Esophagus squamous epithelium (tissue), 5 donors: Measurements from ENCODE around the gene PGLYRP1. TPM values are rescaled to one million over a fixed set of nuclear protein-coding genes. Genes with fewer than 3 reads are reported as not detected.

ENCODE experiments used
- DNase-seq: peaks from one replicate; lab custom pipeline; 2025; lab: John Stamatoyannopoulos, UW
- H3K27ac ChIP-seq, 4 donors: fragments of 200-600 bp; sonication (generic); one replicate each; pipeline ENCODE4 v1.5.1; 2016 to 2019; ENCODE audit warnings: mild to moderate bottlenecking in 1 of 4
- H3K27me3 ChIP-seq, 4 donors: fragments of 200-600 bp; sonication (generic); 1 replicate in 3 of 4; 2 replicates in 1 of 4; pipeline versions ENCODE4 v1.5.1 to v1.6.0; 2017 to 2021; ENCODE audit warnings: antibody characterized with exemption in 1 of 4
- H3K36me3 ChIP-seq, 3 donors: fragments of 200-600 bp; sonication (generic); one replicate each; pipeline ENCODE4 v1.5.1; 2016 to 2019
- H3K4me1 ChIP-seq, 3 donors: fragments of 200-600 bp; sonication (generic); one replicate each; pipeline ENCODE4 v1.5.1; 2017 to 2019
- H3K4me3 ChIP-seq, 4 donors: fragments of 200-600 bp; sonication (generic); 1 replicate in 3 of 4; 2 replicates in 1 of 4; pipeline ENCODE4 v1.5.1; 2016 to 2019; ENCODE audit warnings: mild to moderate bottlenecking in 2 of 4, moderate library complexity in 1 of 4
- H3K9me3 ChIP-seq, 3 donors: fragments of 200-600 bp; sonication (generic); one replicate each; pipeline ENCODE4 v1.5.1; 2016 to 2019
- POLR2A ChIP-seq, 4 donors: fragments of 450-650 bp; IDR thresholded peaks; one replicate each; pipeline ENCODE4 v1.6.1; 2017; ENCODE audit warnings: antibody characterized with exemption in 4 of 4, mild to moderate bottlenecking in 4 of 4, moderate library complexity in 3 of 4
- WGBS, 2 donors: methylation state at CpG; one replicate each; pipeline ENCODE4 v1.1.5; 2018; 5-methylcytosine and 5-hydroxymethylcytosine counted together
- intact Hi-C: fragments of 100-400 bp; cut with DNase I; formaldehyde crosslinking; loops from one replicate; pipeline ENCODE4 v1.15.0; 2022
- total RNA-seq, 4 donors: library from RNA; depleted of rRNA; stranded (reverse); fragments of >200 nt; gene quantifications; one replicate each; pipeline ENCODE4 v1.1.0, GENCODE V29; 2016
- TF ChIP-seq, protein P1 (sequence below), 6 experiments: fragments of 450-650 bp in 4 of 6; fragments of 200-600 bp in 2 of 6; sonication (generic) in 2 of 6; IDR thresholded peaks; one replicate each; pipeline ENCODE4 v1.5.1; 2016 to 2019; ENCODE audit warnings: antibody characterized with exemption in 6 of 6, mild to moderate bottlenecking in 4 of 6, moderate library complexity in 4 of 6
- donor health status: DM: yes; HTN: yes; CAD: no.

The PGLYRP1 gene
- total RNA-seq, 4 donors from 2014 or later = not detected

DNA sequence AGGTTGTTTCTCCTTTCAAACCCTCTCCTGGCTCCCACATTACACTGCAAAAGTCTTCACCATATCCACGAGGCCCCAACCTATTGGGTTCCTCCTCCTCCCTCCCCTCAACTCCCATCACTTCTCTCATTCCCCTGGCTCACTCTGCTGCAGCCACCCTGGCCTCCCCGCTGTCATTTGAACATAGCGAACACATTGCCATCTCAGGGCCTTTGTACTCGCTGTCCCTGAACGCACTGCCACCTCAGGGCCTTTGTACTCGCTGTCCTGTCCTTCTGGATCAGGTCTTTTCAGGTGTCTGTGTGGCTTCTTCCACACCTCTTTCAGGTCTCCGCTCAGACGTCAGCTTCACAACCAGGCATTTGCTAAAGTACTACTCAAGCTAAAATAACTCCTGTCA is 25.9 kb downstream of the PGLYRP1 start:
- H3K4me1 ChIP-seq = peaks cover 10 to 40% (median 18%) of the 10 kb centered on the region in 3 donors
- H3K36me3 ChIP-seq = peaks cover 0 to 8% (median 0%) of the 10 kb centered on the region in 3 donors
- TF ChIP-seq POLR2A (IDR thresholded peaks at IDR 0.05) = no peak
- TF ChIP-seq, protein P1, sequence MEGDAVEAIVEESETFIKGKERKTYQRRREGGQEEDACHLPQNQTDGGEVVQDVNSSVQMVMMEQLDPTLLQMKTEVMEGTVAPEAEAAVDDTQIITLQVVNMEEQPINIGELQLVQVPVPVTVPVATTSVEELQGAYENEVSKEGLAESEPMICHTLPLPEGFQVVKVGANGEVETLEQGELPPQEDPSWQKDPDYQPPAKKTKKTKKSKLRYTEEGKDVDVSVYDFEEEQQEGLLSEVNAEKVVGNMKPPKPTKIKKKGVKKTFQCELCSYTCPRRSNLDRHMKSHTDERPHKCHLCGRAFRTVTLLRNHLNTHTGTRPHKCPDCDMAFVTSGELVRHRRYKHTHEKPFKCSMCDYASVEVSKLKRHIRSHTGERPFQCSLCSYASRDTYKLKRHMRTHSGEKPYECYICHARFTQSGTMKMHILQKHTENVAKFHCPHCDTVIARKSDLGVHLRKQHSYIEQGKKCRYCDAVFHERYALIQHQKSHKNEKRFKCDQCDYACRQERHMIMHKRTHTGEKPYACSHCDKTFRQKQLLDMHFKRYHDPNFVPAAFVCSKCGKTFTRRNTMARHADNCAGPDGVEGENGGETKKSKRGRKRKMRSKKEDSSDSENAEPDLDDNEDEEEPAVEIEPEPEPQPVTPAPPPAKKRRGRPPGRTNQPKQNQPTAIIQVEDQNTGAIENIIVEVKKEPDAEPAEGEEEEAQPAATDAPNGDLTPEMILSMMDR (IDR thresholded peaks at IDR 0.05) = no peak
- peaks cover 0 to 14% (median 0%) of the 10 kb centered on the region in 4 donors for H3K27me3 ChIP-seq
- no peak overlapping the region for H3K4me3 ChIP-seq
- H3K9me3 ChIP-seq = no peaks in the 10 kb centered on the region
- WGBS, 2 donors = 87 to 93% methylated on average over 8 of the region's 8 CpGs
- intact Hi-C loops = no loop called here
- no peak overlapping the region for H3K27ac ChIP-seq
- no peak for DNase-seq

DNA sequence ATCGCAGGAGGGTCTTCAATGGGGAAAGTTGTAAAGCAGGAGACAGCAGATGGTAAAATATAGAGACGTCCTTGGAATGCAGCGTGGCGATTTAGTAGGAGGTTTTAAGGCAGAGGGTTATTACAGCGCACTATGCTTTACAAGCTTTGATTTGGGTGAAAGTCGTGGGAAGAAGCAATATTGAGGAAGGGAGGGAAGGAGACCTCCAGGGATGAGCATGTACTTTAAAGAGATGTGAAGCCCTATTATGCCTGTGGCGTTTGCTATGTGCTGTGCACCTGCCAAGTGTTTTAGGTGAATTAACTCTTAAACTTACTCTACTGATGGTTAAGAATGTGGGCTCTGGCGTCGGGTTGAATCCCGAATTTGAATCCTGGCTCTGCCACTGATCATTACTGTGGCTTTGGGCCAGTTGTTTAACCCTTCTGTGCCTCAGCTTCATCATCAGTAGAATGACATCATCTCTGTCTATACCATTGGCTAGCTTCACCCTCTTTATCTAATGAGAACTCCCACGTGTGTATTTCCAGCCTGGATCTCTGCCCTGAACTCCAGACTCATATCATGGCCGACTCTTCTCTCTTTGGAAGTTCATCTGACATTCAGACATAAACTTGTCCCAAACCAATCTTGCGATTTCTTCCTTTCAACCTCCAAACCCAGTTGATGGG is 27.0 kb downstream of the PGLYRP1 start:
- intact Hi-C loops = no loop called here
- TF ChIP-seq, protein P1 (IDR thresholded peaks at IDR 0.05) = no peak
- no peak for TF ChIP-seq POLR2A (IDR thresholded peaks at IDR 0.05)
- Histone ChIP-seq H3K4me3 (peak overlapping the region; percentile 53 to 86 (median 75)), H3K36me3 (peaks cover 0 to 8% (median 0%) of the 10 kb centered on the region in 3 donors), H3K4me1 (peaks cover 10 to 35% (median 17%) of the 10 kb centered on the region in 3 donors), H3K27me3 (peaks cover 0 to 15% (median 0%) of the 10 kb centered on the region in 4 donors), H3K9me3 (no peaks in the 10 kb centered on the region), H3K27ac (peak overlapping the region; percentile 79 to 88 (median 86))
- 15% methylated on average over 13 of the region's 13 CpGs for WGBS, 2 donors
- no peak for DNase-seq

DNA sequence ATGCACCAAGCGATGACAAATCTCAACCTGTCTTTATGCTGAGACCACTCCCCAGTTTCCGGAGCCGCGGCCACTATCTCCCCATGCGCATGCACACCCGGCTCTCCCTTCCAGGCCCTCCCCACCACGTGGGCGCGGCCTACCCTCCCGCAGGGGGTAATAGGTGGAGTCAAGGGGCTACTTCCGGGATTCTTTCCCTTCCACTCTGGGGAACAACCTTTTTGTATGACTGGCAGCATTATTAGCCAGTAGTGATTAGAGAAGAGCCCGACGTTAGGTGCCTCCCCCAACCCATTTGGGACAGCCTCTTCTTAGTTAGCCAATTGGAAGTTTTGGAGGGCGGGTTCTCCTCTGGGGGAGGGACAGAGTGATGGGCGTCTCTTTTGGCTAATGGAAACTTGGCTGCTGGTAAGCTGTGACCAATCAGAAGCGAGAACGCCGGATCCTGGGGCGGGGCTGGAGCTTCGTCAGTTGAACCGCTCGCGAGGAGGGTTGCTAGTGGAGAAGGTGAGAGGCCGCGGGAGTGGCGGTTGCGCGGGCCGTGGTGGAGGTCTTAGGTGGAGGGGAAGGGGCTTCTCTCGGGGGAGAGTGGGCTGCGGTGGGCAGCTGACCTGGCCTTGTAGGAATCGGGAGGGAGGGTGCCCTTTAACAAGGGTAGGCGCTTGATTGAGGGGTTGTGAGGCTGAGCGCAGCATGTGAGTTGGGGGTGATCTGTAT is 27.7 kb downstream of the PGLYRP1 start, which contains the start of gene CCDC61:
TSS of gene CCDC61 (plus strand) at position 470 of the 717 bp plus-strand sequence. CDS start 7,552 bp downstream, outside the sequence.
- TF ChIP-seq, protein P1 (IDR thresholded peaks at IDR 0.05) = no peak
- TF ChIP-seq POLR2A (IDR thresholded peaks at IDR 0.05) = peak in 3 of 4 donors; percentile 83 to 90 (median 90)
- peak within 1 kb of the TSS; percentile 53 to 86 (median 75) for H3K4me3 ChIP-seq
- 1 to 2% methylated on average over 14 to 26 of the region's 34 CpGs for WGBS, 2 donors
- peak; percentile 85 for DNase-seq
- peaks cover 7 to 28% (median 10%) of the 10 kb centered on the region in 3 donors for H3K4me1 ChIP-seq
- peaks cover 0 to 8% (median 0%) of the 10 kb centered on the region in 3 donors for H3K36me3 ChIP-seq
- intact Hi-C loops = no loop called here
- no peaks in the 10 kb centered on the region for H3K9me3 ChIP-seq
- H3K27ac ChIP-seq = peak within 1 kb of the TSS; percentile 79 to 88 (median 86)
- H3K27me3 ChIP-seq = peaks cover 0 to 17% (median 0%) of the 10 kb centered on the region in 4 donors

DNA sequence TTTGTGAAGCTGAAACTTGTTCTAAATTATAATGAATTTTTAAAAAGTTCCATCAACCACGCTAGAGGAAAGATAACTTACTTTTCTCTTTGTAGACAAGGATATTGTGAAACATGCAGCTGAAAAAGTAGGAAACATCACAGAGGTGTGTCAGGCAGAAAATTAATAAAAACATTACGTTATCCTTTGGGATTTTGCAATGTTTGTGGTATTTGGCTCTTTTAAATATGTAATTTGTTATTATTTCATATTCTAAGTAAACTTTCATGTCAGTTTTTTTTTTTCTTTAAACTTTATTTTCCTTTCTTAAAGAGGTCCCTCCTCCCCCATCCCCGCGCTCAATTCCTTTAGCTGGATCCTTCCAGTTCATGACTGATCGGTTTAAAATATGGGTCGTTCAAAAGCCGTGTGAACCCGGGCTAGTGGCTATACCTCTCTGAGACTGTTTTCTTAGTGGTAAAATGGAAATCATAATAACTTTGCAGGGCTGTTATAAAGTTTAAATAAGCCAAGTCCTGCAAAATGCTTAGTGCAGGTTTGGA is 28.3 kb downstream of the PGLYRP1 start:
- 3 to 5% methylated on average over 8 of the region's 8 CpGs for WGBS, 2 donors
- peak overlapping the region in 2 of 4 donors; percentile 4 to 53 for H3K27ac ChIP-seq
- H3K4me3 ChIP-seq = peak overlapping the region; percentile 36 to 86 (median 75)
- peaks cover 7 to 22% (median 7%) of the 10 kb centered on the region in 3 donors for H3K4me1 ChIP-seq
- no peak for DNase-seq
- intact Hi-C loops = no loop called here
- TF ChIP-seq POLR2A (IDR thresholded peaks at IDR 0.05) = no peak
- TF ChIP-seq, protein P1 (IDR thresholded peaks at IDR 0.05) = no peak
- H3K27me3 ChIP-seq = peaks cover 0 to 15% (median 0%) of the 10 kb centered on the region in 4 donors
- H3K36me3 ChIP-seq = peaks cover 0 to 8% (median 0%) of the 10 kb centered on the region in 3 donors
- no peaks in the 10 kb centered on the region for H3K9me3 ChIP-seq
